H1 (cell line): ENCODE data around the gene CYLD. TPM values are rescaled to one million over a fixed set of nuclear protein-coding genes. Genes with fewer than 3 reads are reported as not detected.

Experiments used
- CHD1 ChIP-seq: IDR thresholded peaks from 2 replicates; pipeline ENCODE4 v1.6.1; 2012; ENCODE audit warnings: low read depth, low read length, improper control_type of control experiment
- CTBP2 ChIP-seq: IDR thresholded peaks from 2 replicates; pipeline ENCODE4 v1.7.0; 2011; ENCODE audit warnings: borderline replicate concordance, mild to moderate bottlenecking, moderate library complexity, mixed read lengths, low read length; ENCODE audit not compliant: insufficient read depth, insufficient read length
- GTF2F1 ChIP-seq: IDR thresholded peaks from 2 replicates; pipeline ENCODE4 v1.6.1; 2012; ENCODE audit warnings: low read depth, low read length, improper control_type of control experiment, borderline replicate concordance
- JUN ChIP-seq: IDR thresholded peaks from 2 replicates; pipeline ENCODE4 v1.6.1; 2011; ENCODE audit warnings: low read depth, mild to moderate bottlenecking, improper control_type of control experiment, low read length
- PHF8 ChIP-seq: fragments of 200-600 bp; sonication (generic); conservative IDR thresholded peaks from 2 replicates; pipeline ENCODE4 v1.7.1; 2012; ENCODE audit warnings: low read depth, mild to moderate bottlenecking, inconsistent platforms, low read length, moderate library complexity
- POLR2AphosphoS5 ChIP-seq: IDR thresholded peaks from 2 replicates; pipeline ENCODE4 v1.6.1; 2011; ENCODE audit warnings: low read depth, low read length
- RNF2 ChIP-seq: fragments of 200-900, 300-1000 bp; sonication (generic); IDR thresholded peaks from 2 replicates; pipeline ENCODE4 v1.7.1; 2016; ENCODE audit warnings: borderline replicate concordance, low read depth, mild to moderate bottlenecking, antibody characterized with exemption, low read length; ENCODE audit not compliant: poor library complexity, severe bottlenecking; ENCODE audit errors: missing control alignments
- RXRA ChIP-seq: IDR thresholded peaks from 2 replicates; pipeline ENCODE4 v1.6.1; 2011; ENCODE audit warnings: low read depth, mild to moderate bottlenecking, low read length, moderate library complexity; ENCODE audit not compliant: insufficient read depth
- SAP30 ChIP-seq: fragments of 300-600 bp; sonication (generic); IDR thresholded peaks from 2 replicates; pipeline ENCODE4 v1.7.1; 2012; ENCODE audit warnings: low read length, moderate library complexity, mild to moderate bottlenecking, inconsistent platforms; ENCODE audit not compliant: insufficient read depth, insufficient replicate concordance
- SP4 ChIP-seq: IDR thresholded peaks from 2 replicates; pipeline ENCODE4 v1.6.1; 2012; ENCODE audit warnings: low read length, inconsistent platforms
- polyA plus RNA-seq, 7 experiments: library from polyadenylated mRNA; depleted of rRNA in 3 of 7; stranded (reverse) in 5 of 7; unstranded in 2 of 7; fragments of >200 nt in 5 of 7; fragments of 200-250 nt in 2 of 7; gene quantifications; 1 replicate in 5 of 7; 2 replicates in 1 of 7; 4 replicates in 1 of 7; pipeline versions ENCODE4 v1.2.1 to v1.2.3, GENCODE V29; 2011 to 2013; ENCODE audit warnings: missing spikeins in 2 of 7, mixed read lengths in 2 of 7
- total RNA-seq: library from RNA; stranded (reverse); fragmentation: NEBNext Ultra II Directional; extraction: Animal tissue kit (Norgen Biotek cat#: 25700); gene quantifications from 2 replicates; pipeline ENCODE4 v1.2.1, GENCODE V29; 2021
- TF ChIP-seq, protein P1 (sequence below): IDR thresholded peaks from 2 replicates; pipeline ENCODE4 v1.6.1; 2012; ENCODE audit warnings: low read length, inconsistent platforms
- TF ChIP-seq, protein P2 (sequence below): IDR thresholded peaks from 2 replicates; pipeline ENCODE4 v1.6.1; 2012; ENCODE audit warnings: inconsistent platforms

The CYLD gene
- total and polyA plus RNA-seq, 2 of the 8 experiments (the other 6 are each of a cell fraction or from before 2014, with no cell fraction given) = 3.7 to 18.8 TPM

DNA sequence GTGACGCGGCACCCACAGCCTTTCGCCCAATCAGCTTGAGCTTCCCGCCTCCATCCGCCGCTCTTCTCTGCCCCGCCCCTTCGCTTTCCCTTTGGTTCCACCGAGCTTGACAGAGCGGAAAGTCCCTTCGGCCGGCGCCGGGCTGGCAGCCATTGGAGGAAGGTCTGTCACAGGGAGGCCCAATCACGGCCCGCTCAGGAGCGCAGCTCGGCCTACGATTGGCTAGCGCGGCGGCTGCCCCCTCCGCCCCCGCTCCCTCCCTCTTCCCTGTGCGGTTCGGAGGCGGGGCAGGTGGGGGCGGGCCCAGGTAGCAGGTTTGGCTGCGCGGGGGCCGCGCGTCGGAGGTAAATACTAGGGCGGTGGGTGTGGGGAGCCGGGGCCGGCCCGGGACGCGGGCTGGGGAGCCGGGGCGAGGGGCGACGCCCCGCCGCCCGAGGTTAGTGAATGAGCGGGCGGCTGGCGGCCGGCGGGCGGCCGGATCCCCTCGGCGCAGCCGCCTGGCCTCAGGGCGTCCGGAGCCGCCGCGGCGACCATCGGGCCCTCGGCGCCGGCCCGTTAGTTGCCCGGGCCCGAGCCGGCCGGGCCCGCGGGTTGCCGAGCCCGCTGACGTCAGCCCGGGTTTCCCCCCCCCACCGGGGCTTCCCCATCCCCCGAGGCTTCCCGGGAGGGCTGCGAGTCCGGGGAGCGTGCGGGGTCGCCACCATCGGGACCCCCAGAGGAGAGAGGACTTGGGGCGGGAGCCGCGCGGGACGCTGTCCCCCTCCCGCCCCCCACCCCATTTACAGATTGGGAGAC, at the start of gene CYLD (continued):
- TF ChIP-seq RNF2 (no peak), JUN (no peak), RXRA (no peak), SAP30 (no peak), CHD1 (no peak), POLR2AphosphoS5 (no peak), SP4 (no peak), PHF8 (peak; percentile 48; the same call in 1 of the 2 replicates), GTF2F1 (no peak), CTBP2 (no peak)
- TF ChIP-seq, protein P1, sequence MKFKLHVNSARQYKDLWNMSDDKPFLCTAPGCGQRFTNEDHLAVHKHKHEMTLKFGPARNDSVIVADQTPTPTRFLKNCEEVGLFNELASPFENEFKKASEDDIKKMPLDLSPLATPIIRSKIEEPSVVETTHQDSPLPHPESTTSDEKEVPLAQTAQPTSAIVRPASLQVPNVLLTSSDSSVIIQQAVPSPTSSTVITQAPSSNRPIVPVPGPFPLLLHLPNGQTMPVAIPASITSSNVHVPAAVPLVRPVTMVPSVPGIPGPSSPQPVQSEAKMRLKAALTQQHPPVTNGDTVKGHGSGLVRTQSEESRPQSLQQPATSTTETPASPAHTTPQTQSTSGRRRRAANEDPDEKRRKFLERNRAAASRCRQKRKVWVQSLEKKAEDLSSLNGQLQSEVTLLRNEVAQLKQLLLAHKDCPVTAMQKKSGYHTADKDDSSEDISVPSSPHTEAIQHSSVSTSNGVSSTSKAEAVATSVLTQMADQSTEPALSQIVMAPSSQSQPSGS = no peak
- TF ChIP-seq, protein P2, sequence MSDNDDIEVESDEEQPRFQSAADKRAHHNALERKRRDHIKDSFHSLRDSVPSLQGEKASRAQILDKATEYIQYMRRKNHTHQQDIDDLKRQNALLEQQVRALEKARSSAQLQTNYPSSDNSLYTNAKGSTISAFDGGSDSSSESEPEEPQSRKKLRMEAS = no peak
- TF ChIP-seq, all 59 proteins: peak for 10
